ENCODE measurements around the gene MALAT1. TPM values are rescaled to one million over a fixed set of nuclear protein-coding genes. Genes with fewer than 3 reads are reported as not detected.
A peak's percentile ranks its signal among the peaks of the same experiment; 100 is the strongest.

The MALAT1 gene
- total and polyA plus RNA-seq, 2 experiments from 2014 or later: 2,206 to 6,020 TPM

DNA sequence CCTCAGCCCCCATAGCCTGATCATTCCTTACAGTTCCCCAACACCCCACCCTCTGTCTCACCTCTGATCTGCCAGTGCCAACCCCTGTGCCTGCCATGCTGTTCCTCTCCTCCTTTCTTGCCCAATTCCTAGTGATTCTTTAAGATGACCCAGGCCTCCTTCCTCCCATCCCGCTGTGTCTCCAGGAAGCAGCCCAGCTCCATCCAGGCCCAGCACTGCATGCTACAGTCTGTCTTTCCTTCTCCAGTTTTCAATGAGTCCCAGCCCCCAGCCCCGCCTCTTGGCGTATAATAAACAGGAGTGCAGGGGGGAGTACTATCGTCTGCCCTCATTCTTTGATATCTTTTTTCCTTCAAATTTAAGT, 47.0 kb downstream of the MALAT1 start:
- H3K4me3 Mint-ChIP-seq: peak overlapping the region; percentile 63
- H3K79me2 ChIP-seq (replicated peaks; ENCODE audit: insufficient read depth): no peaks in the 10 kb centered on the region
- H3F3A ChIP-seq (replicated peaks; ENCODE audit: low read depth): peaks cover 15% of the 10 kb centered on the region; the same call in 1 of the 2 replicates
- H3K27ac ChIP-seq (ENCODE audit: low read depth): no peak overlapping the region
- no peaks in the 10 kb centered on the region for H3K36me3 ChIP-seq (ENCODE audit: insufficient read depth)
- H2AFZ ChIP-seq: peak overlapping the region; percentile 81; the same call in 1 of the 2 replicates
- TF ChIP-seq STAT1 (IDR thresholded peaks at IDR 0.05; ENCODE audit: unreplicated experiment) (no peak), EZH2 (IDR thresholded peaks at IDR 0.05; ENCODE audit: low read depth, unreplicated experiment) (no peak), REST (IDR thresholded peaks at IDR 0.05; ENCODE audit: unreplicated experiment) (no peak), ZNF331 (CRISPR knock-in tag; IDR thresholded peaks at IDR 0.05; ENCODE audit: low read depth) (no peak), JUNB (IDR thresholded peaks at IDR 0.05; ENCODE audit: unreplicated experiment) (no peak), CTCF (conservative IDR thresholded peaks at IDR 0.05; ENCODE audit: low read depth in 2 of 2) (no peak), EZH2phosphoT487 (IDR thresholded peaks at IDR 0.05; ENCODE audit: unreplicated experiment) (no peak), CREB1 (CRISPR knock-in tag; IDR thresholded peaks at IDR 0.05; ENCODE audit: low read depth) (no peak), ZNF462 (CRISPR knock-in tag; IDR thresholded peaks at IDR 0.05) (no peak), NANOG (IDR thresholded peaks at IDR 0.05; ENCODE audit: borderline replicate concordance) (no peak), ZNF114 (CRISPR knock-in tag; IDR thresholded peaks at IDR 0.05) (no peak), POLR2AphosphoS5 (IDR thresholded peaks at IDR 0.05; ENCODE audit: low read depth) (no peak)
- TF ChIP-seq, protein P1, sequence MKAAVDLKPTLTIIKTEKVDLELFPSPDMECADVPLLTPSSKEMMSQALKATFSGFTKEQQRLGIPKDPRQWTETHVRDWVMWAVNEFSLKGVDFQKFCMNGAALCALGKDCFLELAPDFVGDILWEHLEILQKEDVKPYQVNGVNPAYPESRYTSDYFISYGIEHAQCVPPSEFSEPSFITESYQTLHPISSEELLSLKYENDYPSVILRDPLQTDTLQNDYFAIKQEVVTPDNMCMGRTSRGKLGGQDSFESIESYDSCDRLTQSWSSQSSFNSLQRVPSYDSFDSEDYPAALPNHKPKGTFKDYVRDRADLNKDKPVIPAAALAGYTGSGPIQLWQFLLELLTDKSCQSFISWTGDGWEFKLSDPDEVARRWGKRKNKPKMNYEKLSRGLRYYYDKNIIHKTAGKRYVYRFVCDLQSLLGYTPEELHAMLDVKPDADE (IDR thresholded peaks at IDR 0.05): no peak
- H3K36me3 Mint-ChIP-seq (ENCODE audit: low read depth): no peaks in the 10 kb centered on the region; the same call in 2 of the 3 replicates
- peaks cover 3% of the 10 kb centered on the region; the same call in 1 of the 2 replicates for H4K20me1 ChIP-seq (replicated peaks; ENCODE audit: insufficient read depth)
- peak; percentile 37 for DNase-seq (ENCODE audit: low spot score)
- ATAC-seq: peak; percentile 4; the same call in 2 of the 3 replicates
- H3K27me3 ChIP-seq (ENCODE audit: insufficient read depth): peaks cover 72% of the 10 kb centered on the region
- H3K27ac Mint-ChIP-seq: no peak overlapping the region
- peaks cover 18% of the 10 kb centered on the region for H3K4me1 Mint-ChIP-seq
- peaks cover 49% of the 10 kb centered on the region for H3K27me3 Mint-ChIP-seq (ENCODE audit: insufficient read depth, low read depth, poor library complexity)
- H3K4me1 ChIP-seq (ENCODE audit: insufficient read depth): peaks cover 13% of the 10 kb centered on the region
- H3K9me2 ChIP-seq (ENCODE audit: insufficient read depth): no peaks in the 10 kb centered on the region
- H3K9me3 Mint-ChIP-seq: no peaks in the 10 kb centered on the region; the same call in 2 of the 3 replicates
- peak overlapping the region; percentile 68 for H3K4me3 ChIP-seq
- H3K4me2 ChIP-seq: peak overlapping the region; percentile 88

Measured in GM23338 (cell line).